ENCODE measurements around the gene SNX1. TPM values are rescaled to one million over a fixed set of nuclear protein-coding genes. Genes with fewer than 3 reads are reported as not detected.
A peak's percentile ranks its signal among the peaks of the same experiment; 100 is the strongest.

SNX1 gene
- total and polyA plus RNA-seq, 2 donors (not counting 3 experiments of a cell fraction or from before 2014, with no cell fraction given): 56.0 to 113 TPM

GRCh38 chr15:64105113-64105704 lies 9.4 kb downstream of the SNX1 start:
- peaks cover 79% of the 10 kb centered on the region for H3K79me2 ChIP-seq (ENCODE audit: control insufficient read depth, insufficient read depth, low read length)
- ChIA-PET CTCF (interaction anchor here (1.5 kb wide), 1 partner anchor 12 kb away, joined by 3 read pairs; the partner anchor contains the start of gene CIAO2A), POLR2A (no interaction called here)
- no peak overlapping the region for H3K27ac ChIP-seq (ENCODE audit: insufficient read depth, low read depth, low read length)
- no peak overlapping the region for H3K9ac ChIP-seq (replicated peaks; ENCODE audit: extremely low read depth, insufficient read depth, low read length)
- no peaks in the 10 kb centered on the region for H3K9me1 ChIP-seq (replicated peaks; ENCODE audit: control insufficient read depth, extremely low read depth, insufficient read depth, low read length)
- dilution Hi-C loops (cut with MboI; ENCODE audit: extremely low pct_ligation_motif_present, low sequenced_read_pairs): no loop called here
- intact Hi-C loops (cut with micrococcal nuclease): no loop called here
- no peaks in the 10 kb centered on the region for H3K4me1 ChIP-seq (ENCODE audit: control insufficient read depth, extremely low read depth, insufficient read depth, low read length)
- no peaks in the 10 kb centered on the region for H3K36me3 ChIP-seq (ENCODE audit: control insufficient read depth in 2 of 2, extremely low read depth in 1 of 2, insufficient read depth in 2 of 2, low read length in 2 of 2)
- FAIRE-seq: no peak
- peaks cover 5% of the 10 kb centered on the region for H4K20me1 ChIP-seq (replicated peaks; ENCODE audit: control insufficient read depth, extremely low read depth, insufficient read depth, low read length)
- H3K27me3 ChIP-seq (ENCODE audit: control insufficient read depth in 2 of 2, insufficient read depth in 2 of 2, low read length in 2 of 2): no peaks in the 10 kb centered on the region
- no peak overlapping the region for H2AFZ ChIP-seq (ENCODE audit: low read depth, low read length)
- no peaks in the 10 kb centered on the region for H3K9me3 ChIP-seq (replicated peaks; ENCODE audit: control insufficient read depth, insufficient read depth, low read length)
- no peak overlapping the region for H3K4me2 ChIP-seq (ENCODE audit: insufficient read depth, low read length)
- no peak for TF ChIP-seq CTCF (IDR thresholded peaks at IDR 0.05; ENCODE audit: extremely low read depth in 1 of 2, insufficient read depth in 1 of 2, low read depth in 1 of 2, low read length in 2 of 2)
- no peak for TF ChIP-seq MAX (IDR thresholded peaks at IDR 0.05; ENCODE audit: insufficient read depth, insufficient read length)
- TF ChIP-seq POLR2A (IDR thresholded peaks at IDR 0.05; ENCODE audit: low read depth, low read length): no peak
- no peak for TF ChIP-seq POLR2AphosphoS5 (IDR thresholded peaks at IDR 0.05; ENCODE audit: insufficient read depth, low read depth, low read length)
- no peak for TF ChIP-seq JUN (IDR thresholded peaks at IDR 0.05; ENCODE audit: borderline replicate concordance, insufficient read depth, insufficient read length, low read depth)
- TF ChIP-seq EZH2 (IDR thresholded peaks at IDR 0.05; ENCODE audit: borderline replicate concordance, low read depth, low read length, severe bottlenecking): no peak
- no peak for TF ChIP-seq GATA2 (IDR thresholded peaks at IDR 0.05; ENCODE audit: insufficient read depth, insufficient read length, low read depth, low read length)
- no peak for TF ChIP-seq MYC (IDR thresholded peaks at IDR 0.05; ENCODE audit: low read depth, low read length)
- TF ChIP-seq FOS (IDR thresholded peaks at IDR 0.05; ENCODE audit: borderline replicate concordance, insufficient read depth, low read length): no peak
- no TSS peak for BruUV-seq (replicated peaks)
- peak; percentile 37 for DNase-seq (ENCODE audit: low read depth, low spot score)
- no peak overlapping the region for H3K4me3 ChIP-seq (replicated peaks in 1 of 3; ENCODE audit: insufficient read depth in 1 of 3, low read depth in 1 of 3, low read length in 3 of 3)

Measured in endothelial cell of umbilical vein (primary cell).